Retinal pigment epithelial cell (primary cell): ENCODE data around the gene GPR18.

ENCODE experiments used
- DNase-seq: peaks from one replicate; pipeline ENCODE4 v3.0.0-alpha.2; 2010; ENCODE audit warnings: low read depth
- H3K4me3 ChIP-seq: 2 replicates; pipeline ENCODE4 v1.5.1; 2011; ENCODE audit warnings: mild to moderate bottlenecking, low read length, control low read depth, moderate library complexity
- TF ChIP-seq, protein P1 (sequence below): conservative IDR thresholded peaks from 2 replicates; pipeline ENCODE4 v1.5.1; 2011; ENCODE audit warnings: low read depth, low read length, control low read depth, inconsistent platforms

GPR18 gene

DNA sequence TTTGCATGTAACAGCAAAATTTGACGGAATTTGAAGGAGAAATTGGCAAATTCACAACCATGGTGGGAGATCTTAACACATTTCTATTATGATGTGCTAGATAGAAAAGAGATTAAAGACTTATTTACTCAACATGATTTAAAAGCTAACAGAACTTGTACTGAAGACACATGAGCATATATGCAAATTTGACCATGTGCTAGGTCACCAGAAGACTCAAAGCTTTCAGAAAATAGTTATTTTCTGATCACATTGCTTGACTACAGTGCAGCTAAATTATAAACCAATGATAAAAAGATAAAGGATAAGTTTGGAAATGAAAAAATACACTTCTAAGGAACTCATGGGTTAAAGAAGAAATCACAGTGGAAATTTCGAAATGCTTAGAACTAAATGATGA is 39.9 kb upstream of the GPR18 start:
- TF ChIP-seq, protein P1, sequence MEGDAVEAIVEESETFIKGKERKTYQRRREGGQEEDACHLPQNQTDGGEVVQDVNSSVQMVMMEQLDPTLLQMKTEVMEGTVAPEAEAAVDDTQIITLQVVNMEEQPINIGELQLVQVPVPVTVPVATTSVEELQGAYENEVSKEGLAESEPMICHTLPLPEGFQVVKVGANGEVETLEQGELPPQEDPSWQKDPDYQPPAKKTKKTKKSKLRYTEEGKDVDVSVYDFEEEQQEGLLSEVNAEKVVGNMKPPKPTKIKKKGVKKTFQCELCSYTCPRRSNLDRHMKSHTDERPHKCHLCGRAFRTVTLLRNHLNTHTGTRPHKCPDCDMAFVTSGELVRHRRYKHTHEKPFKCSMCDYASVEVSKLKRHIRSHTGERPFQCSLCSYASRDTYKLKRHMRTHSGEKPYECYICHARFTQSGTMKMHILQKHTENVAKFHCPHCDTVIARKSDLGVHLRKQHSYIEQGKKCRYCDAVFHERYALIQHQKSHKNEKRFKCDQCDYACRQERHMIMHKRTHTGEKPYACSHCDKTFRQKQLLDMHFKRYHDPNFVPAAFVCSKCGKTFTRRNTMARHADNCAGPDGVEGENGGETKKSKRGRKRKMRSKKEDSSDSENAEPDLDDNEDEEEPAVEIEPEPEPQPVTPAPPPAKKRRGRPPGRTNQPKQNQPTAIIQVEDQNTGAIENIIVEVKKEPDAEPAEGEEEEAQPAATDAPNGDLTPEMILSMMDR, result no peak
- DNase-seq, result no peak
- H3K4me3 ChIP-seq, result no peak overlapping the region

DNA sequence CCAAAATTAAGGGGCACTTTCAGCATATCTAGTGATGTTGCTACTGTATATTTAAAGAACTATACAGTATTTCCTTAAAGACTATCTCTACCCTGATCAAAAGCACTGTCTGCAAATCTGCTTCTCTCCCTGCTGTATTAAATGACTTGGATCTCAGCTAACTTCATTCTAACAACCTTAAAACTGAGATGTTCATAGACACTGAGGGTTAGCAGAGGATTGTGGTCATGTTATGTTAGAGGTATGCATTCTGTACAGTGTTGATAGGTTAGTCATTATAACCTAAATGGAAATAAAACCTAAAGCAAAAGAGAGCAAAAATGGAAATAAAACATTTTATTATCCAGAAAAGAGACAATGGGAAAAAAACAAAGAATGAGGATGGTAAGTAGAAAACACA is 39.2 kb upstream of the GPR18 start:
- TF ChIP-seq, protein P1, result no peak
- H3K4me3 ChIP-seq, result no peak overlapping the region
- no peak for DNase-seq

DNA sequence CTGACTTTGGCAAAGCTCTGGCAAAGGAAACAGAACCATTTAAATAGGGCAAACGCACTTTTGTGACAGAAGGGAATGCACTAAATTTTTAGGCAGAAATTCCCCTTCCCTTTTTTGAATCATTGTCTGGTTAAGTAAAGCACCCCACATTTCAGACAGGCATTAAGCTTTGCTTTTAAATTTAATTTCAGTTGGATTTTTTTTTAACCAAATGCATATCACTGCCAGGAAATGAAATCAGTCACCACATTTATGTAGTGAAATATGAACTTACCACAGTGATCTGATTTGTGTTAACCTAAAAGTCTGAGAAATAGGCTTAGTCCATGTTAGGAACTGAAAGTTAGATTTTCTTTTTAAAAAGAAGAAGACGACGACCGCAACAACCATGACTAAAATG is 38.2 kb upstream of the GPR18 start:
- H3K4me3 ChIP-seq, result no peak overlapping the region
- DNase-seq, result no peak
- TF ChIP-seq, protein P1, result no peak

DNA sequence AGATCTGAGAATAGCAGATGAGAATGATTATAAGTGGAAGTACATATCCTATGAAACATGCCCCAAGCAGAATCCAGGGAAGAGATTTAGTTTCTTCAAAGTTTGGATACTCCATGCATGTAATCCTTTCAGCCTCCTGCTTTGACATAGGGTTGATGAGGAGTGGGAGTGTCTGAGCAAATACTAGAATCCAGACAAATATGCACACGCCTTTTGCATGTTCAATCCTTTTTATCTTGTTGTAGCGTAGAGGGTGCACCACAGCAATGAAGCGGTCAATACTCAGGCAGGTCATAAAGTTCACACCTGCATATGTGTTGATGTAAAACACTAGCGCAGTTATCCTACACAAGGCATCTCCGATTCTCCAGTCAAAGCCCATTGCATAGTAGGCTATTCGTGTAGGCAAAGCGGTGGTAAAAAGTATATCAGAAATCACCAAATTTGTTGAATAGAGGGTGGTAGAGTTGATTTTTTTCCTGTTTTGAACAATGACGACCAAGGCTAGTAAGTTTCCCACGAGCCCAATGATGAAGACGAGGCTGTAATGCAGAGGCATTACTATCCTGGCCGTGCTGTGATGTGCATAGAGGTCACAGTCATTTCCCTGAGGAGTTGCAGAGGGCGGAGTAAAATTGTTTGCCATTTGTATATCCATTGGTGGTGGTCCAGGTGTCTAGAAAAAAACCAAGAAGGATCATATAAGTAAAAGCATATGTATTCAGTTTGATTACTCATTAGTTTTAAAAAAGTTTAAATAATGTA is 37.5 kb upstream of the GPR18 start:
- TF ChIP-seq, protein P1, result no peak
- H3K4me3 ChIP-seq, result no peak overlapping the region
- no peak for DNase-seq

DNA sequence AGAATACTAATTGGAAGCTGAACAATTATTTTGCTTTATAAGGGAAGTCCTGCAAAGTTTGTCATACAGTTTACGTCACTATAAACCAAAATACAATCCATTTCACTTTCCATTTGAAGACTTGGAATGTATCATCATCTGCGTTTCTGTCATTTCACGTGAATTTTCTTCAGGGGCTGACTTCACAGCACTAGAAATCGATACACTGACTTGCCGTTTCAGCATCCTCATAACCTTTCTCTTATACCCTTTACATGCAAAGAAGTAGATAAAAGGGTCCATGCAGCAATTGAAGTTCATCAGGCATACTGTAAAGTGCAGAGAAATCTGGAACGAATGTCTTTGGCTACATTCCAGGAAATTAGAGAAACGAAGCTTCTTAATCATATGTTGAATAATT is 36.8 kb upstream of the GPR18 start:
- no peak for DNase-seq
- TF ChIP-seq, protein P1, result no peak
- no peak overlapping the region for H3K4me3 ChIP-seq

DNA sequence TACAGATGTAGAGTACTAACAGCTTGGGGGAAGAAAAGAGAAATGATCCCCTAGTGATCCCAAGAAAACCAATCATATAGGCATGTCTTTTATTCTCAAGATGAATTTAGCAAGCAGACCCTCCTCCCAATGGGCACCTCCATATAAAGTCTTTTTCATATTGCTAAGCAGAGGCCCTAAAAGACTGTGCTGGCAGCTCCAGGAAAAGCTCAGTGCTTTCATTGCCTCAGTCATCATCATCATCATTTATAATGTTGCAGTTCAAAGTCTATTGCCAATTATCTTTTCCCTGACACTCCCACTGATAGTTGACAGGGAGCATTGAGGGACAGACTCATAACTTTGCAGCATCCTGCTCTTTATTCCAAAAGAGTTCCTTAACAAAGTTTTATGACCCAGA is 36.0 kb upstream of the GPR18 start:
- TF ChIP-seq, protein P1, result no peak
- no peak for DNase-seq
- no peak overlapping the region for H3K4me3 ChIP-seq

DNA sequence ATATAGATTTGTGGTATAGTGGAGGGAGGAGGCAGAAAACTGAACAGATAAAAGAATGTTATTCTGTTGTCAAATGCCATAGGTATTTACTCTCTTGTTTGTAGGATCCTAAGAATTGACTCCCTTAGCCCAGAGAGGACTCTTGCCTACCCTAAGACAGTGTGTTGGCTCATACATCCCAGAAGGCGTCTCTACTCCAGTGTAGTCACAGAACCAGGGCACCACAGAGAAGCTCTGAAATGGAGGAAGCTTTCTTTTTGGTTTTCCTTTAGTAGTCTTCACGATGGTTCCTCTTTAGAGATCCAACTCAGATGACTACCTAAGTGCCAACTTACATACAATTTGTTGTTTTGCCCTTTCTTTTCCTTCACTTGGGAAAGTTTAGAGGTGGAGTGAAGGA is 35.0 kb upstream of the GPR18 start:
- no peak overlapping the region for H3K4me3 ChIP-seq
- DNase-seq, result no peak
- TF ChIP-seq, protein P1, result no peak
